ENCODE measurements around the gene GALNT6.
"Not testable (repeated sequence)": the region's sequence is repeated elsewhere in the genome, so short reads cannot be mapped to it uniquely, and the experiment has no call there.

Gene GALNT6

DNA sequence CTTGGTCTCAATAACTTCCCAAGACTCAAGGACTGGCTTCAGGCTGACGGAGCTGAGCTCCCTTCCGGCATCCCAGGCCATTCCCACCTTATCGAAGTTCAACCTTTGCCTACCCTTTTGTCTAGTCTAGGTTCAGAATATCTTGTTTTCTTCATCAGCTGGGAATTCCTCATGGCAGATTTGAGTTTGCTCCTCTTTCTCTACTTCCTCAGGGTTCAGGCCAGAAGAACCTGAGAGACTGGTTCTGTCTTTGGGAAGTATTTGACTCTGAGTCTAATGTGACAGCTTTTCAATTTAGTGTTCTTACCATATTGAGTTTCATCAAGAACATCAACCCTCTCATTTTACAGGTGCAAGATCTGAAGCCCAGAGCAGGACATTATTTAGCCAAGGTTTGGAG lies 69.3 kb downstream of the GALNT6 start:
- TF ChIP-seq CTCF (conservative IDR thresholded peaks at IDR 0.05; ENCODE audit: control insufficient read depth, insufficient read depth, low read depth, low read length), result no peak
- no peak for DNase-seq (ENCODE audit: low read depth)
- no peak overlapping the region for H3K4me3 ChIP-seq (ENCODE audit: control insufficient read depth, low read depth, low read length)

- no peak overlapping the region for H3K4me3 ChIP-seq (ENCODE audit: control insufficient read depth, low read depth, low read length)
- peak; percentile 53 for DNase-seq (ENCODE audit: low read depth)
- no peak for TF ChIP-seq CTCF (conservative IDR thresholded peaks at IDR 0.05; ENCODE audit: control insufficient read depth, insufficient read depth, low read depth, low read length)
Observed at GRCh38 chr12:51320695-51321320, 70.4 kb downstream of the GALNT6 start.

DNA sequence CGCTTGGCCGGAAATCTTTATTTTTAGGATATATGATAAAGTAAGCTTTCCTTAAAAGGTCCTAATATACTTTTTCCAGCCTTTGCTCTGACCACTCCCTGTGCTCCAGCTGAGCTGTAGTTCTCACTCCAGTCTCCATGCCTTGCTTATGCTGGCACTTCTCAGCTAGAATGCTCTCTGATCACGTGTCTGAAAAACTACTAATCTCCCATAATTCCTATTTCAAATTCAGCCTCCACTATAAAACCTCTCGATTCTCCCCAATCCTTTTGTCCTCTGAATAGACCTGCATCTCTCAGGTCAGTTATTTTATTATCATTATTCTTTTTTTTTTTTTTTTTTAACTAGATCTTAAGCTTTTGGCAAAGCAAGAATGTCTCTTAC lies 70.9 kb downstream of the GALNT6 start:
- no peak for DNase-seq (ENCODE audit: low read depth)
- no peak for TF ChIP-seq CTCF (conservative IDR thresholded peaks at IDR 0.05; ENCODE audit: control insufficient read depth, insufficient read depth, low read depth, low read length)
- H3K4me3 ChIP-seq (ENCODE audit: control insufficient read depth, low read depth, low read length), result no peak overlapping the region

DNA sequence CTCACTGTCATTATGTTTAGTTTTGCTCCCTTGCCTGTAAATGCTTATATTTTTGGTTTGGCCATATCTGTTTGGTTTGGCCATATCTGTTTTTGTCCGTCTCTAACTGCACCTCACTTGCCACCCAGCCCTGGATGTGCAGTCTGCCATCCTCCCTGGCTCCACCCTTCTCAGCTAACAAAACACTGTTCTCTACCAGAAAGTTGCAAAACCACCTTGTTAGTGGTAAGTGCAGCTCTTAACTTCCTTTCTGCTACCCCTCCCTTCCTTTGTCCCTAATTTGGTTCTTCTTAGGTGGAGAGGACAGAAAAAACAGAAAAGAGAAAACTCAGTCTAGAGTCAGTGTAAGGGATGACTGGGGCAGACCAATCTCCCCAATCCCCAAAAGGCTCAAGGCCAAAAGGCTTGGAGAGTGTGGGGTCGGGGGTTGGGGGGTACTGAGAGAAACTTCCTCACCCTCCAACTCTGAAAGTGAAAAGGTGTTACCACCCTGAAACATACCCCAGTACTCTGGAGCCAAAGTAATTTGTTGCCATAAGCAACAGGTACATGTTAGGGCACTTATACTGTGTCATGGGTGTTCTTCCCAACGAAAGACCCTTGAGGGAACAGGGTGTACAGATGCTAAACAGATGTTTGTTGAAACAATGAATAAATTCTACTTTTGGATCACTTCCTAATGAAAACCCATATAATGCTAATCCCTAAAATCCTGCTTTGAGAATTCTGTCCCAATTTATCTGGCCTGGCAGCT lies 72.2 kb downstream of the GALNT6 start:
- TF ChIP-seq CTCF (conservative IDR thresholded peaks at IDR 0.05; ENCODE audit: control insufficient read depth, insufficient read depth, low read depth, low read length), result no peak
- no peak overlapping the region for H3K4me3 ChIP-seq (ENCODE audit: control insufficient read depth, low read depth, low read length)
- DNase-seq (ENCODE audit: low read depth), result no peak

DNA sequence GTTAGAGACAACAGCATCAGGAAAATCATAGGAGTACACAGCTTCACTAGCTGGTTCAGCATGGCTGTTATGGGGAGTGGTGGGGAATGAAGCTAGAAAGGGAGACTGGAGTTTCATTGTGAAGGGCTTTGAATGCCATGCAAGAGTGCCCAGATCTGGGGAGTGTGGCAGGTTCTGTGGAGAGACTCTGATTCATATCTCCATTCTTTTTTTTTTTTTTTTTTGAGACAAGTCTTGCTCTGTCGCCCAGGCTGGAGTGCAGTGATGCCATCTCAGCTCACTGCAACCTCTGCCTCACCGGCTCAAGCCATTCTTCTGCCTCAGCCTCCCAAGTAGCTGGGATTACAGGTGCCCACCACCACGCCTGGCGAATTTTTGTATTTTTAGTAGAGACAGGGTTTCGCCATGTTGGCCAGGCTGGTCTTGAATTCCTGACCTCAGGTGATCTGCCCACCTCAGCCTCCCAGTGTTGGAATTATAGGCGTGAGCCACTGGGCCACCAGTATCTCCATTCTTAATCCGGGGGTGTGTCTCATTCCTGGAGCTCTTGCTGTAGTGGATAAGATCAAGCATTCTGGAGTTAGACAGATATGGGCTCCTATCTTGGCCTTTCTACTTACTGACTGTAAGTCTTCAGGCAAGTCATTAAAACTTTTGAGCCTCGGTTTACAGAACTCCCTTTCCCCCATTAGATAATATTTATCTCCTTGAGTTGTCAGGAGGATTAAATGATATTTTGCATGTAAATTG lies 73.0 kb downstream of the GALNT6 start:
- not testable (repeated sequence) for H3K4me3 ChIP-seq (ENCODE audit: control insufficient read depth, low read depth, low read length); DNase-seq (ENCODE audit: low read depth)

GRCh38 chr12:51311389-51311788 lies 79.8 kb downstream of the GALNT6 start:
- no peak for DNase-seq (ENCODE audit: low read depth)
- no peak for TF ChIP-seq CTCF (conservative IDR thresholded peaks at IDR 0.05; ENCODE audit: control insufficient read depth, insufficient read depth, low read depth, low read length)
- no peak overlapping the region for H3K4me3 ChIP-seq (ENCODE audit: control insufficient read depth, low read depth, low read length)
